Stimulated activated CD4-positive, alpha-beta T cell treated with anti-CD3 and anti-CD28 coated beads, Interleukin-4, amount 100 ng/mL, for 24 hours (primary cell): ENCODE measurements around the gene MYCBPAP.

Source experiments
- DNase-seq: peaks from one replicate; pipeline ENCODE4 v3.0.0-alpha.2; 2020

Gene MYCBPAP

GRCh38 chr17:50554201-50554600 lies 46.0 kb downstream of the MYCBPAP start:
- no peak for DNase-seq

- no peak for DNase-seq
Measured at GRCh38 chr17:50556803-50557202, 48.6 kb downstream of the MYCBPAP start.

GRCh38 chr17:50557630-50558029 lies 49.4 kb downstream of the MYCBPAP start:
- DNase-seq: no peak

- DNase-seq: no peak
Measured at GRCh38 chr17:50558091-50558490, 49.9 kb downstream of the MYCBPAP start.

GRCh38 chr17:50558581-50558940 lies 50.3 kb downstream of the MYCBPAP start:
- no peak for DNase-seq

GRCh38 chr17:50558941-50559614 lies 50.8 kb downstream of the MYCBPAP start:
- DNase-seq: no peak

- peak; percentile 37 for DNase-seq
Measured at GRCh38 chr17:50559674-50560184, 51.5 kb downstream of the MYCBPAP start.

- peak; percentile 87 for DNase-seq
Measured at GRCh38 chr17:50560185-50560824, 52.1 kb downstream of the MYCBPAP start, which contains the start of gene CACNA1G. CACNA1G (plus strand) TSS chr17:50560715; CDS start chr17:50561460, 745 bp downstream.

- no peak for DNase-seq
Measured at GRCh38 chr17:50560931-50561745, 52.9 kb downstream of the MYCBPAP start.

GRCh38 chr17:50561746-50562141 lies 53.5 kb downstream of the MYCBPAP start:
- DNase-seq: no peak

GRCh38 chr17:50562242-50563091 lies 54.2 kb downstream of the MYCBPAP start:
- DNase-seq: no peak

- DNase-seq: no peak
Measured at GRCh38 chr17:50563092-50563511, 54.9 kb downstream of the MYCBPAP start.

GRCh38 chr17:50564916-50565315 lies 56.7 kb downstream of the MYCBPAP start:
- no peak for DNase-seq

GRCh38 chr17:50565402-50566350 lies 57.4 kb downstream of the MYCBPAP start:
- DNase-seq: no peak

GRCh38 chr17:50566886-50567285 lies 58.6 kb downstream of the MYCBPAP start:
- DNase-seq: no peak

- no peak for DNase-seq
Measured at GRCh38 chr17:50568659-50569058, 60.4 kb downstream of the MYCBPAP start.

GRCh38 chr17:50569592-50569991 lies 61.4 kb downstream of the MYCBPAP start:
- DNase-seq: no peak

GRCh38 chr17:50570032-50570431 lies 61.8 kb downstream of the MYCBPAP start:
- DNase-seq: no peak

- no peak for DNase-seq
Measured at GRCh38 chr17:50570528-50570927, 62.3 kb downstream of the MYCBPAP start.

GRCh38 chr17:50571681-50572080 lies 63.4 kb downstream of the MYCBPAP start:
- no peak for DNase-seq

GRCh38 chr17:50572541-50572940 lies 64.3 kb downstream of the MYCBPAP start:
- DNase-seq: no peak
